Gastroesophageal sphincter (tissue), 3 donors: ENCODE results near the gene SH3BP2.

Source experiments
- POLR2A ChIP-seq, 2 donors: fragments of 450-650 bp; IDR thresholded peaks; one replicate each; pipeline ENCODE4 v1.6.1; 2017; ENCODE audit warnings: antibody characterized with exemption in 2 of 2, mild to moderate bottlenecking in 2 of 2, moderate library complexity in 1 of 2
- POLR2AphosphoS5 ChIP-seq: sonication (generic); formaldehyde crosslinking; IDR thresholded peaks from one replicate; pipeline ENCODE4 v1.6.1; 2017; ENCODE audit warnings: antibody characterized with exemption
- TF ChIP-seq, protein P1 (sequence below), 4 experiments: fragments of 200-600 bp in 2 of 4; fragments of 450-650 bp in 2 of 4; sonication (generic) in 1 of 4; IDR thresholded peaks; one replicate each; pipeline ENCODE4 v1.5.1; 2017 to 2019; ENCODE audit warnings: antibody characterized with exemption in 4 of 4, mild to moderate bottlenecking in 2 of 4, moderate library complexity in 2 of 4

DNA sequence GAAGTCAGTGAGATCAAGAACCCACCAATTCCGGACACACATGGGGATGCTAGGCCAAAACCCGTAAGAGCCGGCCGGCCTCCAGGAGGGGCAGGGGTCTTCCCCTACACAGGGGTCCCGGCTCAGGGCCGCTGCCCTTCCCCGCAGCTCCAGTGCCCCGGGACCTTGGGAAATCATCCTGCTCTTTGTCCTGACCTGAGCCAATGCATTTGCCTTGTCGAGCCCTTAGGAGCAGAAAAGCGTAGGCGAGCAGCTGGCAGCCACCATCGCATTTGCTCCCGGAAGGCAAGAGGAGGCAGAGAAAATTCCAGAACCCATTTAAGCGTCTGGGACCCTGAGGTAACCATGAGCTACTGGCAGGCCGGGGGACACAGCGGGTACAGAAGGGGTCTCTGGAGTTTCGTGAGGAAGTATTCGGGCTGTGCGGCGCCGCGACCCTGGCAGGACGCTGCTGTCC, 29.3 kb upstream of the SH3BP2 start:
- TF ChIP-seq, protein P1, sequence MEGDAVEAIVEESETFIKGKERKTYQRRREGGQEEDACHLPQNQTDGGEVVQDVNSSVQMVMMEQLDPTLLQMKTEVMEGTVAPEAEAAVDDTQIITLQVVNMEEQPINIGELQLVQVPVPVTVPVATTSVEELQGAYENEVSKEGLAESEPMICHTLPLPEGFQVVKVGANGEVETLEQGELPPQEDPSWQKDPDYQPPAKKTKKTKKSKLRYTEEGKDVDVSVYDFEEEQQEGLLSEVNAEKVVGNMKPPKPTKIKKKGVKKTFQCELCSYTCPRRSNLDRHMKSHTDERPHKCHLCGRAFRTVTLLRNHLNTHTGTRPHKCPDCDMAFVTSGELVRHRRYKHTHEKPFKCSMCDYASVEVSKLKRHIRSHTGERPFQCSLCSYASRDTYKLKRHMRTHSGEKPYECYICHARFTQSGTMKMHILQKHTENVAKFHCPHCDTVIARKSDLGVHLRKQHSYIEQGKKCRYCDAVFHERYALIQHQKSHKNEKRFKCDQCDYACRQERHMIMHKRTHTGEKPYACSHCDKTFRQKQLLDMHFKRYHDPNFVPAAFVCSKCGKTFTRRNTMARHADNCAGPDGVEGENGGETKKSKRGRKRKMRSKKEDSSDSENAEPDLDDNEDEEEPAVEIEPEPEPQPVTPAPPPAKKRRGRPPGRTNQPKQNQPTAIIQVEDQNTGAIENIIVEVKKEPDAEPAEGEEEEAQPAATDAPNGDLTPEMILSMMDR (IDR thresholded peaks at IDR 0.05) = no peak
- no peak for TF ChIP-seq POLR2AphosphoS5
- no peak for TF ChIP-seq POLR2A (IDR thresholded peaks at IDR 0.05)
